ENCODE measurements around the gene TXNRD3. TPM values are rescaled to one million over a fixed set of nuclear protein-coding genes. Genes with fewer than 3 reads are reported as not detected.

The TXNRD3 gene
- total and polyA plus RNA-seq, 5 donors from 2014 or later, result 0.22 to 0.81 (median 0.66) TPM

DNA sequence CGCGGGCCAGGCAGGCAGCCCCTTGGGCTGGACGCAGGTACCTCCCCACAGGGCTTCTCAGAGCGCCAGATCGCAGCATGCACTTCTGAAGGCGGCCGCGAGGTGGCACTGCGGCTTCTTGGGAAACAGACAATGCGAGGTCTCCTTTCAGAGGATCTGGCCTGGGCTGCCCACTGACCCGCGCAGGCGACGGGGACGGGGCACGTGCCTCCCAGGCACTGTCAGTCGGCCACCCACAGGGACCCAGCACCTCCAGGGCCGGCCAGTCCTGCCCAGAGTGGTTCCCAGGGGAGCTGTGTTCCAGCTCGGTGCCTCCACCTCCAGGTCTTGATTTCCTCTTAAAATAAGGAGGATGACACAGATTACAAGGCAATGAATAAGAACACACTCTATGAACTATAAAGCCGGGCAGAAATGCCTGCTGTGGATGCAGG lies 24.4 kb upstream of the TXNRD3 start:
- H3K4me1 Mint-ChIP-seq, result peaks cover 0 to 6% (median 3%) of the 10 kb centered on the region in 4 donors
- no peak overlapping the region for H3K4me3 ChIP-seq (ENCODE audit: low read depth, low read length)
- no peak overlapping the region for H3K27ac Mint-ChIP-seq
- no peaks in the 10 kb centered on the region for H3K9me3 ChIP-seq (ENCODE audit: control insufficient read depth in 2 of 2, low read length in 2 of 2)
- no peak overlapping the region for H3K27ac ChIP-seq (ENCODE audit: insufficient read depth, low read length, poor library complexity, severe bottlenecking)
- H3K9me3 Mint-ChIP-seq, result peaks cover 0 to 6% (median 1%) of the 10 kb centered on the region in 7 donors
- ATAC-seq (ENCODE audit: low read depth in 2 of 2) (peak; percentile 52 to 66), DNase-seq (peak; percentile 49 to 68 (median 63))
- peaks cover 5% of the 10 kb centered on the region for H3K27me3 ChIP-seq (ENCODE audit: control insufficient read depth, insufficient read depth, low read length)
- no peaks in the 10 kb centered on the region for H3K36me3 Mint-ChIP-seq
- no peaks in the 10 kb centered on the region for H3K36me3 ChIP-seq (ENCODE audit: control insufficient read depth, insufficient read depth, low read length)
- peaks cover 11% of the 10 kb centered on the region for H3K27me3 Mint-ChIP-seq
- peaks cover 4% of the 10 kb centered on the region for H3K4me1 ChIP-seq (ENCODE audit: control insufficient read depth, insufficient read depth, low read length, poor library complexity, severe bottlenecking)
- H3K4me3 Mint-ChIP-seq, result peak overlapping the region in 1 of 4 donors; percentile 48

DNA sequence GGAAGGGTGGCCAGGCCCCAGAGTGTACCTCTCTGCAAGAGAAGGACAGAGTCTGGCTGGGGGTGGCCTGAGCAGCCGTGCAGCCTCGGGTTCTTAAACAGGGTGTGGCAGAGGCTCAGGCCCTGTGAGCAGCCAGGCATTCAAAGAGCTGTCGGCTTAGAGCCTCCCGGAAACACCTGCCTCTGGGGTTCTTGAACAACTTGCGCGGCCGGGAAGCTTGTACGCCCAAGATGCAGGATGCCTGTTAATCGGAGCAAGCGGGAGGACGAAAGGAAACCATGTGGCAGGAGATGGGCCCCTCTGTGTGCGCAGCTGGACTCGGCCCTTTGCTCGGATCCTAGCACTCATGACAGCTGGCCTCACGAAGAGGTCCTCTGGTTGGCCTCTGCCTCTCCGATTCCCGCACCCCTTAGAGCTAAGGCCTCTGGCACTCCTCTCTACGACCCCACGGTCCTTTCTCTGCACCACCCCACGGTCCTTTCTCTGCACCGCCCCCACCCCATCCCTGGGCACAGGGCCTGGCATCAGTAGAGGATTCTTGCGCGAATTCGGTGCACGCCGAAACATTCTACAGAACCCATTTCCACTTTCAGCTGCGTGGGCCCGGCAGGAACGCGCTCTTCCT lies 23.9 kb upstream of the TXNRD3 start:
- H3K4me1 ChIP-seq (ENCODE audit: control insufficient read depth, insufficient read depth, low read length, poor library complexity, severe bottlenecking), result peaks cover 4% of the 10 kb centered on the region
- H3K9me3 ChIP-seq (ENCODE audit: control insufficient read depth in 2 of 2, low read length in 2 of 2), result peaks cover 0 to 3% of the 10 kb centered on the region in 2 experiments
- Mint-ChIP-seq H3K36me3 (no peaks in the 10 kb centered on the region), H3K9me3 (peaks cover 0 to 7% (median 2%) of the 10 kb centered on the region in 7 donors), H3K27ac (no peak overlapping the region), H3K4me1 (peaks cover 0 to 6% (median 3%) of the 10 kb centered on the region in 4 donors), H3K27me3 (peaks cover 11% of the 10 kb centered on the region), H3K4me3 (peak overlapping the region in 1 of 4 donors; percentile 48)
- no peak overlapping the region for H3K27ac ChIP-seq (ENCODE audit: insufficient read depth, low read length, poor library complexity, severe bottlenecking)
- ATAC-seq (ENCODE audit: low read depth in 2 of 2), result no peak
- no peak overlapping the region for H3K4me3 ChIP-seq (ENCODE audit: low read depth, low read length)
- H3K27me3 ChIP-seq (ENCODE audit: control insufficient read depth, insufficient read depth, low read length), result peaks cover 5% of the 10 kb centered on the region
- H3K36me3 ChIP-seq (ENCODE audit: control insufficient read depth, insufficient read depth, low read length), result no peaks in the 10 kb centered on the region
- no peak for DNase-seq

DNA sequence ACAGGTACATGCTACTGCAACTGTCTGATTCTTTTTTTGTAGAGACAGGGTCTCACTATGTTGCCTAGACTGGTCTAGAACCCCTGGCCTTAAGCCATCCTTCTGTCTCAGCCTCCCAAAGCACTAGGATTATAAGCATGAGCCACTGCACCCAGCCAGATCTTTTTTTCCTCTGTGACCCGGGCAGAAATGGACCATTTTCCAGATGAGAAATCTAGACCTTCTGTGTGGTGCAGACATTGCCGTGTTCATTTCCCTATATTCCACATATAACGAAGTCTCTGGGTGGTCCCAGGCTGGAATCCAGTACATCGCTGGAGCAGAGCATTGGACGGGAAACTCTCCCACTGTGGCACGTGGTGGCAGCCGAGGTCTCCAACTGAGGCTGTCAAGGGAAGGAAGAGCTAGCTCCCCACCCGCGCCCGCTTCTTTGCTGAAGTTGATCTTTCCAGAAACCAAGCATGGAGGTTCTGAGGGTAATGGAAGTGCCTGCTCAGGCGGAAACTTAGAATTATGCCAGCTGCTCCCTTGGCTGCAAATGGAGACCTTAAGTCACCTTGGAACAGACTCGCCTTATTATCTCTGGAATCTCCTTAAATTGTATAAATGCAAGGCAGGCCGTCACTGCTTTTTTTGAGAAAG lies 23.1 kb upstream of the TXNRD3 start:
- Histone ChIP-seq H3K27ac (ENCODE audit: insufficient read depth, low read length, poor library complexity, severe bottlenecking) (no peak overlapping the region), H3K4me1 (ENCODE audit: control insufficient read depth, insufficient read depth, low read length, poor library complexity, severe bottlenecking) (peaks cover 4% of the 10 kb centered on the region), H3K9me3 (ENCODE audit: control insufficient read depth in 2 of 2, low read length in 2 of 2) (peaks cover 0 to 3% of the 10 kb centered on the region in 2 experiments), H3K4me3 (ENCODE audit: low read depth, low read length) (no peak overlapping the region), H3K36me3 (ENCODE audit: control insufficient read depth, insufficient read depth, low read length) (no peaks in the 10 kb centered on the region), H3K27me3 (ENCODE audit: control insufficient read depth, insufficient read depth, low read length) (peaks cover 7% of the 10 kb centered on the region)
- DNase-seq (no peak), ATAC-seq (ENCODE audit: low read depth in 2 of 2) (no peak)
- Mint-ChIP-seq H3K4me1 (peaks cover 0 to 6% (median 3%) of the 10 kb centered on the region in 4 donors), H3K9me3 (peaks cover 0 to 7% (median 2%) of the 10 kb centered on the region in 7 donors), H3K36me3 (no peaks in the 10 kb centered on the region), H3K4me3 (no peak overlapping the region), H3K27ac (no peak overlapping the region), H3K27me3 (peaks cover 11% of the 10 kb centered on the region)

DNA sequence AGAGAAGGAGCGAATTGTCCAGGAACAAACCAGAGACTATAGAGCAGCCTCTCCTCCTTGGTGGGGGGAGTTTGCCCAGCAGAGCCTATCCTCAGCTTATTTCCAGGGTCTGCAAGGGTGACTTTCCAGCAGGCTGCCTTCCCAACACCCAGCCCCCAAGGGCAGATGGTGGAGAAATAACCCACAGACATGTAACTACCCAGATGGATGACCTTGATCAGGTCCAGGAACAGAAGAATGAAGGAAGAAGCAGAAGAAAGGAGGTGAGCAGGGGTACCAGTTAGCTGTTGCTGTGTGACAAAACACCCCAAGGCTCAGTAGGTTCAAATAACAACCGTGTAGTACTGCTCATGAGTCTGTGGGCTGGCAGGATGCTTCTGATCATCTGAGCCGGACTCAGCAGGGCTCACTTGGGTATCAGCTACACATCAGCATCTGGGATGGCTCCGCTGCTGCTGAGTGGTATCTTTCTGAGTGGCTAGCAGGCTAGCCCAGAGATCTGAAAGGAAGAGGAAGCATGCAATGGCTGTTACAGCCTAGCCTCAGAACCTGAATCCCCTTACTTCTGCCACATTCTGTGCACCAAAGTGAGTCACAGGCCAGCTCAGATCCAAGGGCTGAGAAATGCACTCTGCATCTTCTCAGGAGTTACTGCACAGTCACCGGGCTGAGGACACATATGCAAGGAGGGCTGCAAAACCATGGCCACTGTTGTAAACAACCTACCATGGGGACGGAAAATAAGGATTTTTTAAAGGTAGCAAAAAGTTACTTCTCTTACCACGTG lies 22.2 kb upstream of the TXNRD3 start:
- DNase-seq (no peak), ATAC-seq (ENCODE audit: low read depth in 2 of 2) (no peak)
- H3K9me3 Mint-ChIP-seq, result peaks cover 0 to 7% (median 2%) of the 10 kb centered on the region in 7 donors
- no peak overlapping the region for H3K4me3 Mint-ChIP-seq
- peaks cover 0 to 3% of the 10 kb centered on the region in 2 experiments for H3K9me3 ChIP-seq (ENCODE audit: control insufficient read depth in 2 of 2, low read length in 2 of 2)
- H3K4me1 ChIP-seq (ENCODE audit: control insufficient read depth, insufficient read depth, low read length, poor library complexity, severe bottlenecking), result peaks cover 4% of the 10 kb centered on the region
- H3K27me3 ChIP-seq (ENCODE audit: control insufficient read depth, insufficient read depth, low read length), result peaks cover 7% of the 10 kb centered on the region
- H3K36me3 Mint-ChIP-seq, result no peaks in the 10 kb centered on the region
- H3K27me3 Mint-ChIP-seq, result peaks cover 11% of the 10 kb centered on the region
- no peak overlapping the region for H3K27ac ChIP-seq (ENCODE audit: insufficient read depth, low read length, poor library complexity, severe bottlenecking)
- peaks cover 0 to 6% (median 2%) of the 10 kb centered on the region in 4 donors for H3K4me1 Mint-ChIP-seq
- no peak overlapping the region for H3K27ac Mint-ChIP-seq
- no peak overlapping the region for H3K4me3 ChIP-seq (ENCODE audit: low read depth, low read length)
- H3K36me3 ChIP-seq (ENCODE audit: control insufficient read depth, insufficient read depth, low read length), result no peaks in the 10 kb centered on the region

- no peaks in the 10 kb centered on the region for H3K36me3 Mint-ChIP-seq
- H3K27ac Mint-ChIP-seq, result no peak overlapping the region
- H3K9me3 Mint-ChIP-seq, result peaks cover 0 to 15% (median 4%) of the 10 kb centered on the region in 7 donors
- H3K4me3 Mint-ChIP-seq, result no peak overlapping the region
- H3K4me1 Mint-ChIP-seq, result peaks cover 0 to 2% (median under 1%) of the 10 kb centered on the region in 4 donors
- peaks cover 5% of the 10 kb centered on the region for H3K27me3 Mint-ChIP-seq
- Histone ChIP-seq H3K4me1 (ENCODE audit: control insufficient read depth, insufficient read depth, low read length, poor library complexity, severe bottlenecking) (no peaks in the 10 kb centered on the region), H3K27ac (ENCODE audit: insufficient read depth, low read length, poor library complexity, severe bottlenecking) (no peak overlapping the region), H3K9me3 (ENCODE audit: control insufficient read depth in 2 of 2, low read length in 2 of 2) (peaks cover 0 to 6% of the 10 kb centered on the region in 2 experiments), H3K4me3 (ENCODE audit: low read depth, low read length) (no peak overlapping the region), H3K27me3 (ENCODE audit: control insufficient read depth, insufficient read depth, low read length) (peaks cover 7% of the 10 kb centered on the region), H3K36me3 (ENCODE audit: control insufficient read depth, insufficient read depth, low read length) (no peaks in the 10 kb centered on the region)
- no peak for ATAC-seq (ENCODE audit: low read depth in 2 of 2)
- no peak for DNase-seq
These were observed 17.8 kb upstream of the TXNRD3 start for GRCh38 chr3:126672741-126673140.

DNA sequence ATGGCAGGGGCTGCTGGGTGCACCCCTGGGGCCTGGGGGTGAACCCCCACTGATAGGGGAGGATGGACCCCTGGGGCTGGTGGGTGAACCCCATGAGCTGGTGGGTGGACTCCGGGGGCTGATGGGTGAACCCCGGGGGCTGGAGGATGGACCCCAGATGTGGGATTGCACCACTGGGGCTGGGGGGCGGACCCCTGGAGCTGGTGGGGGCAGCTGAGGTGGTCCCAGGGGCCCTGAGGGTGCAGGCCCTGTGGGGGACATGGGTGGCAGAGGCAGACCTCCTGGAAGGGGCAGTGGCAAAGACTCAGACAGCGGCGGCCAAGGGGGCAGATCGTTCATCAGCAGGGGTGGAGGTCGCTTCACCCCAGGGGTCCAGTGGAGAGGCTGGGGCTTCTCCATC lies 17.4 kb upstream of the TXNRD3 start:
- Histone ChIP-seq H3K36me3 (ENCODE audit: control insufficient read depth, insufficient read depth, low read length) (no peaks in the 10 kb centered on the region), H3K4me1 (ENCODE audit: control insufficient read depth, insufficient read depth, low read length, poor library complexity, severe bottlenecking) (no peaks in the 10 kb centered on the region), H3K27me3 (ENCODE audit: control insufficient read depth, insufficient read depth, low read length) (peaks cover 7% of the 10 kb centered on the region), H3K27ac (ENCODE audit: insufficient read depth, low read length, poor library complexity, severe bottlenecking) (no peak overlapping the region), H3K4me3 (ENCODE audit: low read depth, low read length) (no peak overlapping the region), H3K9me3 (ENCODE audit: control insufficient read depth in 2 of 2, low read length in 2 of 2) (peaks cover 0 to 6% of the 10 kb centered on the region in 2 experiments)
- no peak overlapping the region for H3K4me3 Mint-ChIP-seq
- H3K4me1 Mint-ChIP-seq, result peaks cover 0 to 2% (median under 1%) of the 10 kb centered on the region in 4 donors
- H3K36me3 Mint-ChIP-seq, result no peaks in the 10 kb centered on the region
- DNase-seq (no peak), ATAC-seq (ENCODE audit: low read depth in 2 of 2) (no peak)
- H3K9me3 Mint-ChIP-seq, result peaks cover 0 to 15% (median 4%) of the 10 kb centered on the region in 7 donors
- H3K27ac Mint-ChIP-seq, result no peak overlapping the region
- H3K27me3 Mint-ChIP-seq, result peaks cover 5% of the 10 kb centered on the region

DNA sequence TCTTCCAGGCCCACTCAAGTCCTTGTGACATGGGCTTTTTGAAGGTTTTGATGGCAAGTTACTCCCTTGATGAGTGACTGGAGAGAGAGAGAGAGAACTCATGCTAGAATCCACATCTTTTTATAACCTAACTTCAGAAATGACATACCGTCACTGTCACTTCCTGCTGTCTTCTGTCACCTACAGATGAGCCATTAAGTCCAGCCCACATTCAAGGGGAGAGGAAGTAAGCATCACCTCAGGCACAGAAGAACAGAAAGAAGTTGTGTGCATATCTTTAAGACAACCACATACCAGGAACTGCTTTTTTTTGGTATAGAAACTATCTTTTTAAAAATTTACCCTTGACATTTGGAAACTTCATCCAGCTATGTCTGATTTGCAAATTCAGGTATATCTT lies 16.6 kb upstream of the TXNRD3 start:
- Histone ChIP-seq H3K36me3 (ENCODE audit: control insufficient read depth, insufficient read depth, low read length) (no peaks in the 10 kb centered on the region), H3K9me3 (ENCODE audit: control insufficient read depth in 2 of 2, low read length in 2 of 2) (peaks cover 0 to 6% of the 10 kb centered on the region in 2 experiments), H3K27me3 (ENCODE audit: control insufficient read depth, insufficient read depth, low read length) (peaks cover 5% of the 10 kb centered on the region), H3K27ac (ENCODE audit: insufficient read depth, low read length, poor library complexity, severe bottlenecking) (no peak overlapping the region), H3K4me1 (ENCODE audit: control insufficient read depth, insufficient read depth, low read length, poor library complexity, severe bottlenecking) (no peaks in the 10 kb centered on the region), H3K4me3 (ENCODE audit: low read depth, low read length) (no peak overlapping the region)
- DNase-seq (peak in 1 of 3 donors; percentile 33), ATAC-seq (ENCODE audit: low read depth in 2 of 2) (peak in 1 of 2 donors; percentile 50)
- Mint-ChIP-seq H3K9me3 (peaks cover 0 to 15% (median 4%) of the 10 kb centered on the region in 7 donors), H3K36me3 (no peaks in the 10 kb centered on the region), H3K27me3 (no peaks in the 10 kb centered on the region), H3K4me3 (no peak overlapping the region), H3K4me1 (peaks cover 0 to 2% (median under 1%) of the 10 kb centered on the region in 4 donors), H3K27ac (no peak overlapping the region)
